GM19025 (cell line): ENCODE measurements around the gene TMEM181.
"Not testable (repeated sequence)": the region's sequence is repeated elsewhere in the genome, so short reads cannot be mapped to it uniquely, and the experiment has no call there.

Experiments
- ATAC-seq: cut with Tn5 transposase; IDR thresholded peaks from one replicate; pipeline ENCODE4 v1.9.1; 2021; ENCODE audit warnings: mild to moderate bottlenecking, low read depth, moderate library complexity; ENCODE audit not compliant: unreplicated experiment

The TMEM181 gene

DNA sequence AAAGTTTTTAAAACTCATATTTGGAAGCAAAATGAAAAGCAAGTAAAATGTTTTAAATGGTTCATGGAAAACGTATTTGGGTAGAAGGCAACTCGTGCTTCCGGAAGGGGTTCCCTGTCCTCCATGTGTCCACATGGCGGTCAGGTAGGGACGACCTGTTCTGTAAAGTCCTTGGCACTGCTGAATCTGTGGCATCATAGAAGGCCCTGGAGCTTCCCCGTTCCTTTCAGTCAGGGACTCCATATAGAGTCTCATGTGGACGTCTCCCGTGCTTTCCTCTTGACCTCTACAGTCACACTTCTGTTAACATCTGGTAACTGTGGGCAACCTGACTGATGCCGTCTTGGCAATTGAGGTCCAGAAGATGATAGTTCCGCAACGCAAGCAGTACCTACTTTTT, 73.2 kb downstream of the TMEM181 start:
- ATAC-seq = no peak

GRCh38 chr6:158634695-158635426, 75.0 kb downstream of the TMEM181 start:
- no peak for ATAC-seq

DNA sequence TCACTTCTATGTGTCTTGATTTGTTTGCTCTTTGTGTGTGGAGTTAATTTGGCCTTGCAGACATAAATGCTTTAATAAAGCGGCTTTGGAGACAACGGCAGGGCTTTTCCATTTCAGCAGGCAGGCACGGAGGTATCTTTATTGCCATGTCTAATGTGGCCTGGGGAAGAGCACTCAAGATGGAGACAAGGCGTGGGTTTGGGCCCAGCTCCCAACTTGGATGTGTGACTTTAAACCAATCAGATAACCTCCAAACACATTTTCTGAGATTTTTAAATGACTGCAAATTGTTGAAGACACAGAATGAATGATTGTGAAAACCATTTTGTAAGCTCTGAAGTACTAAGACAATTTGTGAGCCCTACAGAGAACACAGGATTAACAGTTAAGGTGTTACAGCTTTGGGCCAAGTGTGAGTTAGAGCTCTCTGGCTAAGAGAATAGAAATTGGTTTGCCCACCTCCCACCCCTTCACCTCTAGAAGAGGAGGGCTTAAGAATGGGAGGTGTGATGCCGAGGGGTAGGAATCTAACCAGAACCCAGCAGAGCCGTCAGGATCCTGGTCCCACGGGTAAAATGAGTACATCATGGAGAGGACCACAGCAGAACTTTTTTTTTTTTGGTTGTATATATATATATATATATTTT, 75.7 kb downstream of the TMEM181 start:
- ATAC-seq = no peak

GRCh38 chr6:158636778-158637177, 76.9 kb downstream of the TMEM181 start:
- ATAC-seq = no peak

DNA sequence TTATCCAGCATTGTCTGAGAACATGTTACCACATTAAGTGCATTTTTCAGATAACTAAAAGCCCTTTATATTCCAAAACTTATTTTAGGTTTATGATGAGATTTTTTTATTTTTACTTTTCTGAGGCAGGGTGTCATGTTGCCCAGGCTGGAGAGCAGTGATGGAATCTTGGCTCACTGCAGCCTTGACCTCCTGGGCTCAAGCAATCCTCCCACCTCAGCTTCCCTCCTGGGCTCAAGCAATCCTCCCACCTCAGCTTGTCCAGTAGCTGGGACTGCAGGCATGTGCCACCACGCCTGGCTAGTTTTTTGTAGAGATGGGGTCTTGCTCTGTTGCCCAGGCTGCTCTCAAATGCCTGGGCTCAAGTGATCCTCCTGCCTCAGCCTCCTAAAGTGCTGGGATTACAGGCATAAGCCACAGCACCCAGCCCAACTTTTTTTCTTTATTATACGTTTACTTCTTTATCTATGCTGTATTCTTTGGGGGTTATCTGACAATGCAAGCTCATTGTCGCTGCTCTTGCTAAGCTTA, 78.5 kb downstream of the TMEM181 start:
- ATAC-seq = no peak

GRCh38 chr6:158639056-158639455, 79.2 kb downstream of the TMEM181 start:
- ATAC-seq = no peak

- ATAC-seq = no peak
These were observed 80.6 kb downstream of the TMEM181 start for GRCh38 chr6:158640519-158640918.

DNA sequence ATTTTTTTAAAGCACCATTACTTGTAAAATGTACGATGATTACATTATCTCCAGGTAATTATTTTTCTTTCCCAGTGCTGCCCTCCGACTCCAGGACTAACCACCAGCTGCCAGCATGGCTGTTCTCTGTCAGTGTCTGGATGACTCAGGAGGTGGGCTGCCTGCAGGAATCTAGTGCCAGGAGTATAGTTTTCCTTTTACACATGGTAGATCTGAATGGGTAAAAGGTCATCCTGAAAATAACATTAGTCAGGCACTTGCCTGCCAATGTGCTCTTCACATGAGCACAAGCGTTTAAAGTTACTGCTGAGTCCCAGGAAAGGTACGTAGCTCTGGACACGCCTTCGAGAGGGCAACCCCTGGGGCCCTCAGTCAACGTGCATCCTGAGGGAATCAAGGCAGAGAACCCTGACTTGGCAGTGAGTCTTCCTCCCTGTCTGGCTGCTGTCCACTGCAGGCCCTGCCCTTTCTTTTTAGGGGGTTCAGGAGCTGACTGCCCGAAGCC, 82.3 kb downstream of the TMEM181 start:
- ATAC-seq = no peak

DNA sequence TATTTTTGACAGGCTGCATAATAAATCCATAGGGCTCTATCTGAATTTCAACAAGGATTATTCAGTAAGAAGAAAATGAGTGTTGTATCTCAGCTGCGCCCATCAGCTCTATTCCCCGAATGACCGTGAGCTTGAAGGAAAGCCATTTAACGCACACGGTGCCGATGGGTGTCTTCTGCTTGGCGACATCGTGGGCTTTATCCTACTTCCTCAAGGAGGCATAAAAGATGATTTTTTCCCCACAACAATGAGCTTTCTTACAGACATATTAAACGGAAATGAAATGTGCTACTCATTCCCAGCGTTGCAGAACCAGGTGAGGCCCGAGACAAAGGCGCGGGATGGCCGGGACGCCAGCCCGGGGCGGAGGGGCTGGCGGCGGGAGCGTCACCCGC, 83.9 kb downstream of the TMEM181 start:
- ATAC-seq = no peak

DNA sequence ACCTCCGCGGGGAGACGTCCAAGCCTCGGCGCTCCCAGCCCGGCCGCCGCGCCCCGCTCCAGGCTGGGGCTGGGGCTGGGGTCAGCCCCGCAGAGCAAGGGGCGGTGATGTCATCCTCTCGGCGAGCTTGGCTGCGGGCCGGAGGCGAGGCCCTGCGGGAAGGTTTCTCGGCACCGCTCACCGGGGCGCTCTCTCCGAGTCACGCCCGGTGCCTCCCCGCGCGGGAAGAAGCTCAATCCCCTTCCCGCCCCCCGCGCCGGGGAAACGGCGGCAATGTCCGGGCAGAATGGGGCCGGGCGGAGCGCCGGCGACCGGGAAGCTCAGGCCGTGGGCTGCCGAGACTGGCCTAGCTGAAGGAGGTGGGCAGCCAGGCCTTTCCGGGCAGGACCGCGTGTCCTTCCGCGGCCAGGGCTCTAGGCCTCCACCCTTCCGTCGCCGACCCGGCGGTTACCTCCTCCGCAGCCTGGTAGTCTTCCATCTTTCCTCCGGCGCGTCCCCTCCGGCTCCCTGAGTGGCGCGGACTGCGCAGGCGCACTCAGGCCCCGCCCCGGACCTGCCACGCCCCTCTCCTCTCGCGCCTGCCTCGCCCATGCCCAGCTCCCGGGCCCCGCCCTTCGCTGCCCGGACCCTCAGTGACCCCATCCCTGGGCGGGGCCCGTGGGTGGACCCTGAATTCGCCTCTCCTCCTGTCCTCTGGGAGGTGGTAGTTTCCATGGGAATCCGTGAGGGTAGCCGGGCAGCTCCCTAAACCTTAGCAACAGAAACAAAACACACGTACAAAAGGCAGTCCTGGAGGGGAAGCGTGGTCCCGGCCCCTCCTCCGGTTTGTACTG, 84.6 kb downstream of the TMEM181 start, which contains the start of gene DYNLT1:
Gene DYNLT1 (minus strand): TSS at position 513 of the 833 bp plus-strand sequence. CDS start 35 bp downstream, at position 478.
- ATAC-seq = peak; percentile 51

GRCh38 chr6:158645064-158646022, 85.5 kb downstream of the TMEM181 start:
- no peak for ATAC-seq

- no peak for ATAC-seq
These were observed 86.4 kb downstream of the TMEM181 start for GRCh38 chr6:158646023-158646910.

- ATAC-seq = no peak
These were observed 87.6 kb downstream of the TMEM181 start for GRCh38 chr6:158647501-158647900.

DNA sequence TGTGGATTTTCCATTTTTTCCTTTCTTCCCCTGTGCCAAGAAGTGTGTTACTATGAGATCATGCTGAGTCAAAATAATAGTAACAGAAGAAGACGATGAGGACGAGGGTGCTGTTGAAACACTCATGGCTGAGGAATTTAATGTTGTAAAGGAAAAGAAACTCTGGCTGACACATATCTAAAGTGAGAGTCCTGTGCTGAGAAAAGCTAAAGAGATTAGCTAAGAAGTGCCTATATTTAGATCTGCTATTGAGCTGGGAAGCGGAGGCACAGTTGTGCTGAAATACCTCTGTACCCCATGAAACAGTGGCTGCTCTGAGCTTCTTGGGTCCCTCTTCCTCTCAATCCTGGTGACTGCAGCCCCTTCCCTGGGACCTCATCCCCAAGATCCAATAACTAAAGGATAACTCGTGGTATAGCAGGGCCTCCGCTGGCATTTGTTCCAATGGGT, 88.8 kb downstream of the TMEM181 start:
- no peak for ATAC-seq

GRCh38 chr6:158649289-158650143, 89.6 kb downstream of the TMEM181 start, which contains the start of gene SYTL3:
TSS of gene SYTL3 (plus strand) at chr6:158650054. CDS start at chr6:158663269, 13,215 bp downstream.
- peak; percentile 44 for ATAC-seq

GRCh38 chr6:158651981-158652737, 92.3 kb downstream of the TMEM181 start:
- not testable (repeated sequence) for ATAC-seq
